ENCODE results near the gene RPL10A. TPM values are rescaled to one million over a fixed set of nuclear protein-coding genes. Genes with fewer than 3 reads are reported as not detected.

RPL10A gene
- total and polyA plus RNA-seq, 2 of the 8 experiments (the other 6 are each of a cell fraction or from before 2014, with no cell fraction given) = 1,893 to 2,948 TPM

DNA sequence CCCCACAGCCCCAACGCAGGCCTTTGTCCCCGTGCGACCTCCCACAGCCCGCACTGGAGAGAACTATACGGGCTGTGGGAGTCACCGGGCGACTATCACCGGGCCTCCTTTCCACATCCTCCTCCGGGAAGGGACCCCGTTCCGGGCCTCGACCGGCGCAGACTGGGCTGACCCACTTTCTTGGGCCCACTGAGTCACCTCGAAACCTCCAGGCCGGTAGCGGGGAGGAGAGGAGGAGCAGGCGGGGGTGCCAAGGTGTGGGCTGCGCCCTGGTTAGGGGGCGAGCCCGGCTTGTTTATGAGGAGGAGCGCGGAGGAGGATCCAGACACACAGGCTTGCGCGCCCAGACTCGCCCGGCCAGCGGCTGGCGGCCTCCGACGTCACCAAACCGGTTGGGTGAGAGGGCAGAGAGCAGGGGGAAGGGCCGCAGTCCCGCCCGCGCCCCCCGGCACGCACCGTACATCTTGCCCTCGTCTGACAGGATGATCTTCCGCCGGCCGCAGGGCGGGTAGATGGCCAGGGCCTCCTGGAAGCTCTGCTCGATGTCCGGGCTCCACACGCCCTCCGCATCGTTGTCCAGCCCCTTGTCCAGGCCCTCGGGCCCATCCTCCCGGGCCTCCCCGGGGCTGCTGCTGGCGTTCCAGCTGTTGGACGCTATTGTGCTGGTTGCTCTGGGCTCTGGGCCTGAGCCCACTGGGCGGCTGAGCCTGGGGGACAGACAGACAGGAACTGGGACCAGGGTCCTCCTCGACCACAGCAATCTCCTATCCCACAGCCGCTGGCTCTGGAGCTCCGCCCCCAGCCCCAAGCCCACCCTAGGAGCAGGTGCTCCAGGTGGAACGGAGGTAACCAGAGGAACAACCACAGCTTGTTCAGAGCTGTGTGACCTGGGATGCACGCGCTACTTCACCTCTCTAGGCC, 18.1 kb downstream of the RPL10A start (continued):
- no peak for TF ChIP-seq SRF (IDR thresholded peaks at IDR 0.05; ENCODE audit: low read depth, low read length)
- peak; percentile 73 to 93 for TF ChIP-seq EP300 (IDR thresholded peaks at IDR 0.05; ENCODE audit: borderline replicate concordance in 1 of 2, low read depth in 2 of 2, low read length in 2 of 2)
- TF ChIP-seq POLR2AphosphoS5 (IDR thresholded peaks at IDR 0.05; ENCODE audit: low read depth, low read length) = peak; percentile 94
- no peak for TF ChIP-seq CHD1 (IDR thresholded peaks at IDR 0.05; ENCODE audit: low read depth, low read length)
- no peak for TF ChIP-seq EZH2 (IDR thresholded peaks at IDR 0.05; ENCODE audit: low read depth, low read length, severe bottlenecking)
- TF ChIP-seq NANOG (IDR thresholded peaks at IDR 0.05; ENCODE audit: insufficient read depth, low read depth, low read length, poor library complexity, severe bottlenecking) = no peak
- TF ChIP-seq, protein P1, sequence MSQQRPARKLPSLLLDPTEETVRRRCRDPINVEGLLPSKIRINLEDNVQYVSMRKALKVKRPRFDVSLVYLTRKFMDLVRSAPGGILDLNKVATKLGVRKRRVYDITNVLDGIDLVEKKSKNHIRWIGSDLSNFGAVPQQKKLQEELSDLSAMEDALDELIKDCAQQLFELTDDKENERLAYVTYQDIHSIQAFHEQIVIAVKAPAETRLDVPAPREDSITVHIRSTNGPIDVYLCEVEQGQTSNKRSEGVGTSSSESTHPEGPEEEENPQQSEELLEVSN (IDR thresholded peaks at IDR 0.05) = peak; percentile 84
- no peak for TF ChIP-seq KDM4A (IDR thresholded peaks at IDR 0.05; ENCODE audit: low read depth, low read length, severe bottlenecking)
- TF ChIP-seq, protein P2, sequence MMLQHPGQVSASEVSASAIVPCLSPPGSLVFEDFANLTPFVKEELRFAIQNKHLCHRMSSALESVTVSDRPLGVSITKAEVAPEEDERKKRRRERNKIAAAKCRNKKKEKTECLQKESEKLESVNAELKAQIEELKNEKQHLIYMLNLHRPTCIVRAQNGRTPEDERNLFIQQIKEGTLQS (IDR thresholded peaks at IDR 0.05; ENCODE audit: insufficient read depth, low read depth, low read length) = no peak; the same call in 1 of the 2 replicates
- TF ChIP-seq, protein P3, sequence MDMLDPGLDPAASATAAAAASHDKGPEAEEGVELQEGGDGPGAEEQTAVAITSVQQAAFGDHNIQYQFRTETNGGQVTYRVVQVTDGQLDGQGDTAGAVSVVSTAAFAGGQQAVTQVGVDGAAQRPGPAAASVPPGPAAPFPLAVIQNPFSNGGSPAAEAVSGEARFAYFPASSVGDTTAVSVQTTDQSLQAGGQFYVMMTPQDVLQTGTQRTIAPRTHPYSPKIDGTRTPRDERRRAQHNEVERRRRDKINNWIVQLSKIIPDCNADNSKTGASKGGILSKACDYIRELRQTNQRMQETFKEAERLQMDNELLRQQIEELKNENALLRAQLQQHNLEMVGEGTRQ (IDR thresholded peaks at IDR 0.05; ENCODE audit: low read length) = no peak
- TF ChIP-seq PHF8 (conservative IDR thresholded peaks at IDR 0.05; ENCODE audit: low read depth, low read length) = no peak; the same call in 1 of the 2 replicates
- peak; percentile 45; the same call in 1 of the 2 replicates for TF ChIP-seq TEAD4 (IDR thresholded peaks at IDR 0.05; ENCODE audit: low read depth, low read length)
- TF ChIP-seq TAF1 (IDR thresholded peaks at IDR 0.05; ENCODE audit: low read depth, low read length) = peak; percentile 92
- TF ChIP-seq RNF2 (IDR thresholded peaks at IDR 0.05; ENCODE audit: borderline replicate concordance, low read depth, low read length, missing control alignments, poor library complexity, severe bottlenecking) = no peak

Data from H1 (cell line).